Spleen (tissue), 11 donors: Measurements from ENCODE around the gene TCTN2. TPM values are rescaled to one million over a fixed set of nuclear protein-coding genes. Genes with fewer than 3 reads are reported as not detected.

Experiments
- DNase-seq: peaks from one replicate; pipeline ENCODE4 v3.0.0-alpha.2; 2020
- H3K27ac ChIP-seq, 8 donors: fragments of 200-600 bp; sonication (generic) in 7 of 8; 1 replicate in 4 of 8; 2 replicates in 4 of 8; pipeline versions ENCODE4 v1.5.0 to v1.8.0; 2016 to 2021; ENCODE audit warnings: inconsistent platforms in 4 of 8, mild to moderate bottlenecking in 4 of 8, moderate library complexity in 1 of 8
- H3K27me3 ChIP-seq, 7 donors: fragments of 200-600 bp; sonication (generic) in 6 of 7; replicated peaks in 1 of 7; 1 replicate in 4 of 7; 2 replicates in 3 of 7; pipeline versions ENCODE4 v1.5.0 to v1.8.0; 2016 to 2021; ENCODE audit warnings: inconsistent platforms in 3 of 7, mild to moderate bottlenecking in 1 of 7
- H3K36me3 ChIP-seq, 6 donors: fragments of 200-600 bp; sonication (generic) in 5 of 6; 1 replicate in 4 of 6; 2 replicates in 2 of 6; pipeline versions ENCODE4 v1.5.0 to v1.8.0; 2016 to 2021; ENCODE audit warnings: inconsistent platforms in 2 of 6
- H3K4me1 ChIP-seq, 6 donors: fragments of 200-600 bp; sonication (generic) in 5 of 6; 1 replicate in 3 of 6; 2 replicates in 3 of 6; pipeline versions ENCODE4 v1.5.0 to v1.8.0; 2016 to 2021; ENCODE audit warnings: inconsistent platforms in 3 of 6
- H3K4me3 ChIP-seq, 8 donors: fragments of 200-600 bp; sonication (generic) in 7 of 8; 1 replicate in 4 of 8; 2 replicates in 4 of 8; pipeline versions ENCODE4 v1.5.0 to v1.8.0; 2016 to 2021; ENCODE audit warnings: inconsistent platforms in 4 of 8, mild to moderate bottlenecking in 4 of 8, moderate library complexity in 2 of 8
- H3K9me3 ChIP-seq, 8 donors: fragments of 200-600 bp; sonication (generic) in 7 of 8; 1 replicate in 4 of 8; 2 replicates in 4 of 8; pipeline versions ENCODE4 v1.5.0 to v1.8.0; 2016 to 2021; ENCODE audit warnings: inconsistent platforms in 4 of 8
- POLR2A ChIP-seq, 3 donors: fragments of 450-650 bp; IDR thresholded peaks; one replicate each; pipeline ENCODE4 v1.5.1; 2017; ENCODE audit warnings: antibody characterized with exemption in 3 of 3, mild to moderate bottlenecking in 1 of 3
- POLR2AphosphoS5 ChIP-seq, 3 donors: sonication (generic); formaldehyde crosslinking; IDR thresholded peaks; one replicate each; pipeline ENCODE4 v1.5.1; 2017; ENCODE audit warnings: antibody characterized with exemption in 3 of 3
- WGBS, 5 donors: extraction: QIAGEN DNeasy Blood & Tissue Kit in 3 of 5; methylation state at CpG; one replicate each; pipeline versions ENCODE4 v1.1.5 to v1.1.7; 2013 to 2018; 5-methylcytosine and 5-hydroxymethylcytosine counted together
- intact Hi-C: fragments of 100-400 bp; cut with DNase I; formaldehyde crosslinking; loops from one replicate; pipeline ENCODE4 v1.15.0; 2023; ENCODE audit warnings: low total_unique reads
- polyA plus RNA-seq, 3 donors: library from polyadenylated mRNA; stranded (reverse); fragments of 200-250 nt; gene quantifications; one replicate each; pipeline ENCODE4 v1.2.1, GENCODE V29; 2013
- total RNA-seq, 7 donors: library from RNA; depleted of rRNA in 3 of 7; stranded (reverse); fragments of >200 nt in 3 of 7; fragmentation: NEBNext Ultra II Directional in 4 of 7; extraction: Animal tissue kit (Norgen Biotek cat#: 25700) in 4 of 7; gene quantifications; one replicate each; pipeline versions ENCODE4 v1.1.0 to v1.2.1, GENCODE V29; 2016 to 2021
- TF ChIP-seq, protein P1 (sequence below), 11 experiments: fragments of 200-600 bp in 7 of 11; fragments of 450-650 bp in 4 of 11; sonication (generic) in 4 of 11; IDR thresholded peaks in 8 of 11; conservative IDR thresholded peaks in 3 of 11; 1 replicate in 7 of 11; 2 replicates in 4 of 11; pipeline versions ENCODE4 v1.4.0 to v1.8.0; 2016 to 2021; ENCODE audit warnings: antibody characterized with exemption in 11 of 11, inconsistent platforms in 4 of 11, mild to moderate bottlenecking in 1 of 11
- donor health status: healthy with polysubstance abuse.
- donor health status: DM: no; HTN: no; CAD: no; lungs with moderate emphysema.
- donor health status: DM: no; HTN: no; CAD: no.
- donor health status: Bipolar disorder and iron deficiency.
- donor health status: healthy.
- donor health status: DM: no; HTN: no; CAD: no.
- donor health status: DM: yes; HTN: yes; CAD: no.

The TCTN2 gene
- total and polyA plus RNA-seq, 10 donors, result 1.9 to 10.9 (median 6.0) TPM

DNA sequence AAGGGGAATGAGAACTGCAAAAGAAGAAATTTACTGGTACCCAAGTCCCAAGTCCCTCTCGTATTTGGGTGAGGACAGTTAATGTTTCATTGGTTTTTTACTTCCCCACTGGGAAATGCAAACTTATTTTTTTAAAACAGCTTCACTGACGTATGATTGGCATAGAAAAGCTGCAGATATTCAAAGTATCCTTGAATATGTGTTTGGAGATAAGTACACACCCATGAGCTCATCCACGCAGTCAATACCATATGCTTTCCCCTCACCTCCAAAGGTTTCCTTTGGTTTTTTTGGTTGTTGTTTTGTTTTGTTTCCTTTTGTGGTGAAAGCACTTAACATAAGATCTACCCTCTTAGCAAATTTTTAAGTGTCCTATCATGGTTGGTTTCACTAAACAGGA lies 13.1 kb downstream of the TCTN2 start:
- Histone ChIP-seq H3K4me1 (peaks cover 0 to 10% (median 0%) of the 10 kb centered on the region in 6 donors), H3K36me3 (peaks cover 0 to 74% (median 13%) of the 10 kb centered on the region in 6 donors), H3K27me3 (no peaks in the 10 kb centered on the region), H3K4me3 (no peak overlapping the region), H3K27ac (no peak overlapping the region), H3K9me3 (no peaks in the 10 kb centered on the region)
- WGBS, 5 donors, result 53 to 67% (median 62%) methylated on average over 3 of the region's 3 CpGs
- intact Hi-C loops, result no loop called here
- TF ChIP-seq POLR2AphosphoS5 (IDR thresholded peaks at IDR 0.05) (no peak), POLR2A (IDR thresholded peaks at IDR 0.05) (no peak)
- TF ChIP-seq, protein P1, sequence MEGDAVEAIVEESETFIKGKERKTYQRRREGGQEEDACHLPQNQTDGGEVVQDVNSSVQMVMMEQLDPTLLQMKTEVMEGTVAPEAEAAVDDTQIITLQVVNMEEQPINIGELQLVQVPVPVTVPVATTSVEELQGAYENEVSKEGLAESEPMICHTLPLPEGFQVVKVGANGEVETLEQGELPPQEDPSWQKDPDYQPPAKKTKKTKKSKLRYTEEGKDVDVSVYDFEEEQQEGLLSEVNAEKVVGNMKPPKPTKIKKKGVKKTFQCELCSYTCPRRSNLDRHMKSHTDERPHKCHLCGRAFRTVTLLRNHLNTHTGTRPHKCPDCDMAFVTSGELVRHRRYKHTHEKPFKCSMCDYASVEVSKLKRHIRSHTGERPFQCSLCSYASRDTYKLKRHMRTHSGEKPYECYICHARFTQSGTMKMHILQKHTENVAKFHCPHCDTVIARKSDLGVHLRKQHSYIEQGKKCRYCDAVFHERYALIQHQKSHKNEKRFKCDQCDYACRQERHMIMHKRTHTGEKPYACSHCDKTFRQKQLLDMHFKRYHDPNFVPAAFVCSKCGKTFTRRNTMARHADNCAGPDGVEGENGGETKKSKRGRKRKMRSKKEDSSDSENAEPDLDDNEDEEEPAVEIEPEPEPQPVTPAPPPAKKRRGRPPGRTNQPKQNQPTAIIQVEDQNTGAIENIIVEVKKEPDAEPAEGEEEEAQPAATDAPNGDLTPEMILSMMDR (IDR thresholded peaks at IDR 0.05 in 8 of 11, conservative IDR thresholded peaks at IDR 0.05 in 3 of 11), result no peak
- no peak for DNase-seq

DNA sequence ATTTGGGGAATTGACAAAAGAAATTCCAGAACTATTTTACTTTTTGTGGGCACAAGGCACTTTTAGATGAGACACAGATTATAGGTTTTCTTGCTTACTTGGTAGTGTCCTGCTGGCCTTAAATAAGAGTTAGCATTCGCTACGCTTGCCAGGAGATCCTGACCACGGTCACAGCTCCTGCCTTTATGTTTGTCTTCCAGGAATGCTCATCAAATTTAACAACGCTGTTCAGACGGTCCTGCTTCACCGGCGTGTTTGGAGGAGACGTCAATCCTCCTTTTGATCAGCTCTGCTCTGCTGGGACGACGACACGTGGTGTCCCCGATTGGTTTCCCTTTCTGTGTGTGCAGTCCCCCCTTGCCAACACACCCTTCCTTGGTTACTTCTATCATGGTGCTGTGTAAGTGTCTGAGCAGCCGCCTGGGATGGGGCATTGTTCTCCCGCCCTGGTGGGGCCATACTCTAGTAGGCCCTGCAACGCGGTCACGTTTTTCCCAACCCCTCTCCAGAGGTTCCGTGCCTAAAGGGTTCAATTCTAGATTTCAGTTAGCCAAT lies 15.8 kb downstream of the TCTN2 start:
- DNase-seq, result no peak
- Histone ChIP-seq H3K4me3 (no peak overlapping the region), H3K9me3 (no peaks in the 10 kb centered on the region), H3K27me3 (no peaks in the 10 kb centered on the region), H3K27ac (no peak overlapping the region), H3K4me1 (peaks cover 0 to 4% (median 0%) of the 10 kb centered on the region in 6 donors), H3K36me3 (peaks cover 0 to 74% (median 13%) of the 10 kb centered on the region in 6 donors)
- intact Hi-C loops, result no loop called here
- TF ChIP-seq, protein P1 (IDR thresholded peaks at IDR 0.05 in 8 of 11, conservative IDR thresholded peaks at IDR 0.05 in 3 of 11), result no peak
- no peak for TF ChIP-seq POLR2A (IDR thresholded peaks at IDR 0.05)
- 95 to 98% (median 96%) methylated on average over 18 of the region's 18 CpGs for WGBS, 5 donors

DNA sequence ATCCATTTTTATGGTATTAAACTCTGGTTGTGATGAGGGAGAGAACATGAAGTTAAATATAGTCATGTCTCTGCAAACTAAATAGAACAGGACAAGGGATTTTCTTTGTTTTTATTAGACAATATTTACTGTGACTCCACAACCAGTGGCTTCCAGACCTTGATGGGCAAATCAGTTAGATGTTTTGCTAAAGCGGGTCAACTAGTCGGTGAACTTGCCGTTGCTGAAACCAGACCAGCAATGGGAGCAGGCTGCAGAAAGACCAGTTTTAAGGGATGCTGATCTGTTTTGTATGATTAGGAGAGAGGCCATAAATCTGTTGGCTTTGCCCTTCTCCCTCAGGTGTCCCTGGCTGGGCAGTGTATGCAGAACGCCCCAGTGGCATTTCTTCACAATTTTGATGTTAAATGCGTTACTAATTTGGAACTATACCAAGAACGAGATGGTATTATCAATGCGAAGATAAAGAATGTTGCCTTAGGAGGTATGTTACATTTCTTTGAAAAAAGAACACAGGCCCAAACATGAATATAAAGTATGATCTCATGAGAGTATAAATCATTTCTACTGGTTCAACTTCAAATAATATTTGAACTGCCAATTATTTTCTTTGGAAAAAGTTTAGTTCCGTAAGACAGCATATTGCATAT lies 19.4 kb downstream of the TCTN2 start:
- Histone ChIP-seq H3K9me3 (no peaks in the 10 kb centered on the region), H3K27me3 (no peaks in the 10 kb centered on the region), H3K27ac (no peak overlapping the region), H3K36me3 (peaks cover 0 to 87% (median 18%) of the 10 kb centered on the region in 6 donors), H3K4me1 (no peaks in the 10 kb centered on the region), H3K4me3 (no peak overlapping the region)
- TF ChIP-seq POLR2A (IDR thresholded peaks at IDR 0.05), result no peak
- TF ChIP-seq, protein P1 (IDR thresholded peaks at IDR 0.05 in 8 of 11, conservative IDR thresholded peaks at IDR 0.05 in 3 of 11), result no peak
- TF ChIP-seq POLR2AphosphoS5 (IDR thresholded peaks at IDR 0.05), result no peak
- WGBS, 5 donors, result 94 to 97% (median 95%) methylated on average over 8 of the region's 8 CpGs
- intact Hi-C loops, result no loop called here
- no peak for DNase-seq

DNA sequence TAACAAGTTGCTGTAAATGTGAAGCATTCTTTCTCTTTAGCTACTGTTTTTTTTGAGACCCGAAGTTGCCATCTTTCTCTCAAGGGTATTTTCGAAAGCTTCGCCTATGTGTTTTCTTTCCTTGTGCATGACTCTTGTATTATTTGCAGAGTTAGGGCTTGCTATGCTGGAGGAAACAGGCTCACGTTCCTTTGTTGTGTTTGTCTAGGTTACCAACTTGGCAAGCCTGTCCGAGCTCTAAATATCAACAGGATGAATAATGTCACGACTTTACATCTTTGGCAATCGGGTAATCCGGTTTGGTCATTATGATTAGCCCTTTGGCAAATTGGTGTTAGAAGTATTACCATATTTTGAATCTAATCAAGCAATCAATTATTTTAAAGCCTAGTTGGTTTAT lies 25.3 kb downstream of the TCTN2 start:
- Histone ChIP-seq H3K9me3 (no peaks in the 10 kb centered on the region), H3K4me1 (no peaks in the 10 kb centered on the region), H3K4me3 (no peak overlapping the region), H3K27me3 (no peaks in the 10 kb centered on the region), H3K27ac (no peak overlapping the region), H3K36me3 (peaks cover 0 to 94% (median 39%) of the 10 kb centered on the region in 6 donors)
- TF ChIP-seq POLR2A (IDR thresholded peaks at IDR 0.05) (no peak), POLR2AphosphoS5 (IDR thresholded peaks at IDR 0.05) (no peak)
- TF ChIP-seq, protein P1 (IDR thresholded peaks at IDR 0.05 in 8 of 11, conservative IDR thresholded peaks at IDR 0.05 in 3 of 11), result no peak
- WGBS, 5 donors, result 88 to 96% (median 90%) methylated on average over 8 of the region's 8 CpGs
- DNase-seq, result no peak
- intact Hi-C loops, result no loop called here
